Measurements from ENCODE around the gene SYNJ1. TPM values are rescaled to one million over a fixed set of nuclear protein-coding genes. Genes with fewer than 3 reads are reported as not detected.

The SYNJ1 gene
- total RNA-seq, 1 donor from 2014 or later: 36.8 TPM

DNA sequence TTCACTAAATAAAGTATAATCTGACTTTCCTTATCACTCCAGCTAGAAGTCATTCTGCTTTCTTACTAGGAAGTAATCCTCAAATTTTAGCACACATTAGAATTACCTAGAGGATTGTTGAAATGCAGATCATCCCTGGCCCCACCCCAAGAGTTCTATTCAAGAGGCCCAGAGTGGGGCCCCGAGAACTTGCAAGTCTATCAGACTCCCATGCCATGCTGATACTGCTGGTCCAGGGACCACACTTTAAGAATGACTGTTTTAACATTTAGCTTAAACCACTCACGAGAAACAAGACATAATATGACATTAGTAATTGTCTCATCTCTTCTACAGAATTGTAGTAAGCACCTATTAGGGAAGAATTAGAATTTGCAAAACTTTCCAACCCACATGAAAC, 7.7 kb upstream of the SYNJ1 start:
- Mint-ChIP-seq H3K36me3 (ENCODE audit: unreplicated experiment) (no peaks in the 10 kb centered on the region), H3K27ac (ENCODE audit: unreplicated experiment) (no peak overlapping the region), H3K9me3 (ENCODE audit: unreplicated experiment) (no peaks in the 10 kb centered on the region), H3K27me3 (ENCODE audit: unreplicated experiment) (no peaks in the 10 kb centered on the region), H3K4me1 (ENCODE audit: low read depth, unreplicated experiment) (peaks cover 3% of the 10 kb centered on the region), H3K4me3 (ENCODE audit: unreplicated experiment) (no peak overlapping the region)
- DNase-seq: no peak
- TF ChIP-seq, protein P1, sequence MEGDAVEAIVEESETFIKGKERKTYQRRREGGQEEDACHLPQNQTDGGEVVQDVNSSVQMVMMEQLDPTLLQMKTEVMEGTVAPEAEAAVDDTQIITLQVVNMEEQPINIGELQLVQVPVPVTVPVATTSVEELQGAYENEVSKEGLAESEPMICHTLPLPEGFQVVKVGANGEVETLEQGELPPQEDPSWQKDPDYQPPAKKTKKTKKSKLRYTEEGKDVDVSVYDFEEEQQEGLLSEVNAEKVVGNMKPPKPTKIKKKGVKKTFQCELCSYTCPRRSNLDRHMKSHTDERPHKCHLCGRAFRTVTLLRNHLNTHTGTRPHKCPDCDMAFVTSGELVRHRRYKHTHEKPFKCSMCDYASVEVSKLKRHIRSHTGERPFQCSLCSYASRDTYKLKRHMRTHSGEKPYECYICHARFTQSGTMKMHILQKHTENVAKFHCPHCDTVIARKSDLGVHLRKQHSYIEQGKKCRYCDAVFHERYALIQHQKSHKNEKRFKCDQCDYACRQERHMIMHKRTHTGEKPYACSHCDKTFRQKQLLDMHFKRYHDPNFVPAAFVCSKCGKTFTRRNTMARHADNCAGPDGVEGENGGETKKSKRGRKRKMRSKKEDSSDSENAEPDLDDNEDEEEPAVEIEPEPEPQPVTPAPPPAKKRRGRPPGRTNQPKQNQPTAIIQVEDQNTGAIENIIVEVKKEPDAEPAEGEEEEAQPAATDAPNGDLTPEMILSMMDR (IDR thresholded peaks at IDR 0.05; ENCODE audit: partially characterized antibody, unreplicated experiment): no peak

DNA sequence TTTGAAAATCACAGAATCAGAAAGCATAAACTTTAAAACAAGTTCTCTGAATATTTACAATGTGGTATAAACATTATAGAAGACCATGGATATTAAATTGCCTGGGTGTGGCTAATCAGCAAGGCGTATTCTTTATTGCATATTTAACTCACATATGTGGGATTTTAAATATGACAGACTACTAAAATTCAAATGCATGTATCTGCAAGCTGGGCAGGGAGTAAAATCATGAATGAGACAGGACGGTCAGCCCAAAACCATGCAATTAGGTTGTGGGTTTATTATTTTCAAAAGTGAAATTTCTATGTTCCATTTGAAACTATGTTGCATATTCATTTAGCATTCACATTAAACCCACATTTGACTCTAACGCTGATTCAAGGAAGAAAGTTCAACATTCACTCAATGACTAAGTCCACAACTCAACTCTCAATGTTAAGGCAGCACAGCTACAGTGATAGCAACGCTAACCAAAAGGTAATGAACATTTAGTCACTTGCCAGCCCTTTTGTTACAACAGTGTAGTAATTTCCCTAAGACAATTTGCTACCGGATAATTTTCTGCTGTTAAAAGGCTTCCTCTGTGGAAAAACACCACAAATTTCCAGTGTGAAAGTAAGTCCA, 6.3 kb upstream of the SYNJ1 start:
- no peak for DNase-seq
- TF ChIP-seq, protein P1 (IDR thresholded peaks at IDR 0.05; ENCODE audit: partially characterized antibody, unreplicated experiment): no peak
- Mint-ChIP-seq H3K4me1 (ENCODE audit: low read depth, unreplicated experiment) (peaks cover 3% of the 10 kb centered on the region), H3K36me3 (ENCODE audit: unreplicated experiment) (no peaks in the 10 kb centered on the region), H3K27me3 (ENCODE audit: unreplicated experiment) (no peaks in the 10 kb centered on the region), H3K9me3 (ENCODE audit: unreplicated experiment) (peaks cover 2% of the 10 kb centered on the region), H3K27ac (ENCODE audit: unreplicated experiment) (no peak overlapping the region), H3K4me3 (ENCODE audit: unreplicated experiment) (no peak overlapping the region)

DNA sequence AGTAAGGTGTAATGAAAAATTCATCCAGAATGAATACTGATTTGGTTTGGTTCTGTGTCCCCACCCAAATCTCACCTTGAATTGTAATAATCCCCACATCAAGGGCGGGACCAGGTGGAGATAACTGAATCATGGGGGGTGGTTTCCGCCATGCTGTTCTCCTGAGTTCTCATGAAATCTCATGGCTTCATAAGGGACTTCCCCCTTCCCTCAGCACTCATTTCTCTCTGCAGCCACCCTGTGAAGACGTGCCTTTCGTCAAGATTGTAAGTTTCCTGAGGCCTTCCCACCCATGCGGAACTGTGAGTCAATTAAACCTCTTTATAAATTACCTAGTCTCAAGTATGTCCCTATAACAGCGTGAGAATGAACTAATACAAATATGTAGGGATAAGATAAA, 5.5 kb upstream of the SYNJ1 start:
- Mint-ChIP-seq H3K27me3 (ENCODE audit: unreplicated experiment) (peaks cover 5% of the 10 kb centered on the region), H3K9me3 (ENCODE audit: unreplicated experiment) (peaks cover 7% of the 10 kb centered on the region), H3K27ac (ENCODE audit: unreplicated experiment) (no peak overlapping the region), H3K4me1 (ENCODE audit: low read depth, unreplicated experiment) (peaks cover 3% of the 10 kb centered on the region), H3K36me3 (ENCODE audit: unreplicated experiment) (no peaks in the 10 kb centered on the region), H3K4me3 (ENCODE audit: unreplicated experiment) (no peak overlapping the region)
- DNase-seq: no peak
- TF ChIP-seq, protein P1 (IDR thresholded peaks at IDR 0.05; ENCODE audit: partially characterized antibody, unreplicated experiment): no peak

DNA sequence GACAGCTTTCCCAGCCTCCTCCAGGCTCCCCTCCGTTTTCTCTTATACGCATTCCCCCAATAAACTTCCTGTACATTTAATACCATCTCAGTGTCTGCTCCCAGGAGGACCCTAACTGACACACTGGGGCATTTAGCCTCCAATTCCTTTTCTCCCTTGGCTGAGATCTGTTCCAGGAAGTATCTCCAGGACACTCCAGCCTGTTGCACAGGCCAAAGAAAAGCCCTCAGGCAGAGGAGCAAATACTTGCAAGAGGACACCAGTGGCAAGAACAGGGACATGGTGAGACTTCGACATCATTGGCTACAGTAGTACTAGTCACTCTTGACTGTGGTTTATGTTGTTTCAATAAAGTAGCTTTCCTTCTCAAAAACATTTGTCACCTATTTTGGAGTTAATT, 4.7 kb upstream of the SYNJ1 start:
- TF ChIP-seq, protein P1 (IDR thresholded peaks at IDR 0.05; ENCODE audit: partially characterized antibody, unreplicated experiment): no peak
- Mint-ChIP-seq H3K27me3 (ENCODE audit: unreplicated experiment) (peaks cover 5% of the 10 kb centered on the region), H3K4me1 (ENCODE audit: low read depth, unreplicated experiment) (peaks cover 3% of the 10 kb centered on the region), H3K9me3 (ENCODE audit: unreplicated experiment) (peaks cover 7% of the 10 kb centered on the region), H3K36me3 (ENCODE audit: unreplicated experiment) (no peaks in the 10 kb centered on the region), H3K4me3 (ENCODE audit: unreplicated experiment) (no peak overlapping the region), H3K27ac (ENCODE audit: unreplicated experiment) (no peak overlapping the region)
- DNase-seq: no peak

DNA sequence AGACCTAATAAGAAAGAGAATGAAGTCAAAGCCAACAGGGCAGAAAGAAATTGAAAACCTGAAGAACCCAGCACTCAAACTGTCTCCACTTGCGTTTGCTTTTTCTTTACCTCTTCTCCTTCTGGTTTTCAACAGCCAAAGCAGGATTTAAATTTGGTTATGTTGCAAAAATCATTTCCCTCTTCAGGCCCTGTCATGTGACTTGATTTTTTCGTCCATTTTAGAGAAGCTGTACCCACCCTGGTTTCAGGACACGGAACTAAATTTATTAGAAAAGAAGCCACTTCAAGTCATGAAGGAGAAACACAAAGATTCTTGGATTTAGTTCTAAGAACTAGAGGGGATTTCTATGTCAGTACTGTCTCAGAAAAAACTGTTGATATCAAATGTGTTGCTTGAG, 1.0 kb upstream of the SYNJ1 start:
- peaks cover 10% of the 10 kb centered on the region for H3K4me1 Mint-ChIP-seq (ENCODE audit: low read depth, unreplicated experiment)
- H3K36me3 Mint-ChIP-seq (ENCODE audit: unreplicated experiment): no peaks in the 10 kb centered on the region
- TF ChIP-seq, protein P1 (IDR thresholded peaks at IDR 0.05; ENCODE audit: partially characterized antibody, unreplicated experiment): no peak
- H3K9me3 Mint-ChIP-seq (ENCODE audit: unreplicated experiment): peaks cover 13% of the 10 kb centered on the region
- peaks cover 5% of the 10 kb centered on the region for H3K27me3 Mint-ChIP-seq (ENCODE audit: unreplicated experiment)
- peak overlapping the region; percentile 99 for H3K27ac Mint-ChIP-seq (ENCODE audit: unreplicated experiment)
- H3K4me3 Mint-ChIP-seq (ENCODE audit: unreplicated experiment): peak overlapping the region; percentile 92
- DNase-seq: no peak

Measured in glutamatergic neuron (in vitro differentiated cells).